Glutamatergic neuron (in vitro differentiated cells): ENCODE data around the gene ZNF644. TPM values are rescaled to one million over a fixed set of nuclear protein-coding genes. Genes with fewer than 3 reads are reported as not detected.
"Not testable (repeated sequence)": the region's sequence is repeated elsewhere in the genome, so short reads cannot be mapped to it uniquely, and the experiment has no call there.

Experiments
- DNase-seq: peaks from one replicate; pipeline ENCODE4 v3.0.0; 2022
- H3K27ac Mint-ChIP-seq: one replicate; pipeline ENCODE4 v1.8.0; 2020; ENCODE audit warnings: mild to moderate bottlenecking, mixed read lengths, inconsistent platforms; ENCODE audit not compliant: unreplicated experiment
- H3K27me3 Mint-ChIP-seq: one replicate; pipeline ENCODE4 v1.8.0; 2020; ENCODE audit warnings: mild to moderate bottlenecking, moderate library complexity, mixed read lengths, inconsistent platforms; ENCODE audit not compliant: unreplicated experiment
- H3K36me3 Mint-ChIP-seq: one replicate; pipeline ENCODE4 v1.8.0; 2020; ENCODE audit warnings: mild to moderate bottlenecking, mixed read lengths, inconsistent platforms; ENCODE audit not compliant: unreplicated experiment
- H3K4me1 Mint-ChIP-seq: one replicate; pipeline ENCODE4 v1.8.0; 2020; ENCODE audit warnings: mild to moderate bottlenecking, low read depth, mixed read lengths, inconsistent platforms; ENCODE audit not compliant: unreplicated experiment
- H3K4me3 Mint-ChIP-seq: one replicate; pipeline ENCODE4 v1.8.0; 2020; ENCODE audit warnings: mild to moderate bottlenecking, mixed read lengths, inconsistent platforms; ENCODE audit not compliant: unreplicated experiment
- H3K9me3 Mint-ChIP-seq: one replicate; pipeline ENCODE4 v1.8.0; 2020; ENCODE audit warnings: mild to moderate bottlenecking, moderate library complexity, mixed read lengths, inconsistent platforms; ENCODE audit not compliant: unreplicated experiment
- CTCF ChIP-seq: fragments of 200-600 bp; sonication (generic); IDR thresholded peaks from one replicate; pipeline ENCODE4 v1.5.0; 2021; ENCODE audit not compliant: partially characterized antibody, unreplicated experiment
- total RNA-seq: library from RNA; stranded (reverse); fragmentation: NEBNext Ultra II Directional; extraction: Animal tissue kit (Norgen Biotek cat#: 25700); gene quantifications from one replicate; pipeline ENCODE4 v1.2.1, GENCODE V29; 2021; ENCODE audit not compliant: unreplicated experiment

The ZNF644 gene
- total RNA-seq, 1 donor from 2014 or later: 76.6 TPM

- no peak for DNase-seq
- H3K27ac Mint-ChIP-seq: peak overlapping the region; percentile 94
- H3K36me3 Mint-ChIP-seq: peaks cover 3% of the 10 kb centered on the region
- no peak for TF ChIP-seq CTCF
- H3K27me3 Mint-ChIP-seq: peaks cover 2% of the 10 kb centered on the region
- H3K4me3 Mint-ChIP-seq: no peak overlapping the region
- H3K9me3 Mint-ChIP-seq: no peaks in the 10 kb centered on the region
- peaks cover 13% of the 10 kb centered on the region for H3K4me1 Mint-ChIP-seq
Observed at GRCh38 chr1:90943966-90944365, 77.9 kb downstream of the ZNF644 start.

GRCh38 chr1:90940746-90941145 is 81.1 kb downstream of the ZNF644 start:
- no peak for DNase-seq
- no peak overlapping the region for H3K27ac Mint-ChIP-seq
- no peak for TF ChIP-seq CTCF

GRCh38 chr1:90936731-90937130 is 85.1 kb downstream of the ZNF644 start:
- no peak overlapping the region for H3K4me3 Mint-ChIP-seq
- TF ChIP-seq CTCF: no peak
- H3K9me3 Mint-ChIP-seq: no peaks in the 10 kb centered on the region
- DNase-seq: no peak
- peaks cover 6% of the 10 kb centered on the region for H3K36me3 Mint-ChIP-seq
- H3K27me3 Mint-ChIP-seq: no peaks in the 10 kb centered on the region
- peaks cover 2% of the 10 kb centered on the region for H3K4me1 Mint-ChIP-seq
- H3K27ac Mint-ChIP-seq: no peak overlapping the region

More at GRCh38 chr1:90940746-90941145, 81.1 kb downstream of the ZNF644 start:
- H3K4me1 Mint-ChIP-seq: peaks cover 8% of the 10 kb centered on the region
- peaks cover 2% of the 10 kb centered on the region for H3K27me3 Mint-ChIP-seq
- H3K9me3 Mint-ChIP-seq: no peaks in the 10 kb centered on the region
- peaks cover 6% of the 10 kb centered on the region for H3K36me3 Mint-ChIP-seq
- no peak overlapping the region for H3K4me3 Mint-ChIP-seq

- TF ChIP-seq CTCF: no peak
- no peak for DNase-seq
- Mint-ChIP-seq H3K36me3 (peaks cover 6% of the 10 kb centered on the region), H3K9me3 (no peaks in the 10 kb centered on the region), H3K4me3 (no peak overlapping the region), H3K4me1 (peaks cover 2% of the 10 kb centered on the region), H3K27ac (no peak overlapping the region), H3K27me3 (no peaks in the 10 kb centered on the region)
Observed at GRCh38 chr1:90936061-90936460, 85.8 kb downstream of the ZNF644 start.

GRCh38 chr1:90928231-90928630 is 93.6 kb downstream of the ZNF644 start:
- not testable (repeated sequence) for DNase-seq, H3K27ac Mint-ChIP-seq, H3K9me3 Mint-ChIP-seq, H3K4me3 Mint-ChIP-seq, H3K36me3 Mint-ChIP-seq, H3K27me3 Mint-ChIP-seq
- peaks cover 14% of the 10 kb centered on the region for H3K4me1 Mint-ChIP-seq

GRCh38 chr1:90927674-90928073 is 94.2 kb downstream of the ZNF644 start:
- H3K4me1 Mint-ChIP-seq: peaks cover 15% of the 10 kb centered on the region
- not testable (repeated sequence) for H3K36me3 Mint-ChIP-seq, H3K9me3 Mint-ChIP-seq, DNase-seq, H3K4me3 Mint-ChIP-seq, H3K27me3 Mint-ChIP-seq, H3K27ac Mint-ChIP-seq
